K562 (cell line): ENCODE results near the gene FKBP9. TPM values are rescaled to one million over a fixed set of nuclear protein-coding genes. Genes with fewer than 3 reads are reported as not detected.

ENCODE experiments used
- ARID3A ChIP-seq: IDR thresholded peaks from 2 replicates; pipeline ENCODE4 v1.6.1; 2012; ENCODE audit warnings: low read depth, low read length, improper control_type of control experiment, borderline replicate concordance
- ATF7 ChIP-seq: fragments of 450-650 bp; IDR thresholded peaks from 2 replicates; pipeline ENCODE4 v1.7.1; 2014; ENCODE audit warnings: mild to moderate bottlenecking, moderate library complexity
- CBFA2T2 ChIP-seq: fragments of 450-650 bp; conservative IDR thresholded peaks from 2 replicates; pipeline ENCODE4 v1.6.1; 2017; ENCODE audit warnings: mild to moderate bottlenecking
- CHCHD3 ChIP-seq: fragments of 250-450 bp; sonication (Bioruptor Pico); IDR thresholded peaks from 2 replicates; pipeline ENCODE4 v2.1.2; 2022; ENCODE audit warnings: mild to moderate bottlenecking
- FOXJ2 ChIP-seq: fragments of 200-800 bp; sonication (Bioruptor generic); IDR thresholded peaks from 2 replicates; pipeline ENCODE4 v1.6.1; 2016; ENCODE audit warnings: missing genetic modification characterization, missing compliant biosample characterization
- GABPB2 ChIP-seq: fragments of 250-450 bp; sonication (Bioruptor Pico); conservative IDR thresholded peaks from 2 replicates; pipeline ENCODE4 v1.5.1; 2021; ENCODE audit warnings: mild to moderate bottlenecking
- GATA2 ChIP-seq: sonication (generic); formaldehyde crosslinking; IDR thresholded peaks from 2 replicates; pipeline ENCODE4 v1.4.0; 2020; ENCODE audit warnings: mild to moderate bottlenecking, missing genetic modification reagents
- HBP1 ChIP-seq: fragments of 450-650 bp; formaldehyde crosslinking; IDR thresholded peaks from 2 replicates; pipeline ENCODE4 v1.4.0; 2022; ENCODE audit warnings: missing genetic modification characterization
- HMGN3 ChIP-seq: IDR thresholded peaks from 2 replicates; pipeline ENCODE4 v1.6.1; 2011; ENCODE audit warnings: borderline replicate concordance, low read depth, mild to moderate bottlenecking, mixed read lengths, low read length; ENCODE audit not compliant: insufficient read length; ENCODE audit errors: extremely low read depth
- HNRNPL ChIP-seq: fragments of 200-400 bp; formaldehyde crosslinking; IDR thresholded peaks from 2 replicates; pipeline ENCODE4 v1.6.1; 2017; ENCODE audit warnings: low read depth, mild to moderate bottlenecking, low read length
- KHSRP ChIP-seq: fragments of 450-650 bp; IDR thresholded peaks from 2 replicates; pipeline ENCODE4 v1.6.1; 2017
- MYC ChIP-seq, 2 experiments: fragments of 250-450 bp in 1 of 2; sonication (Bioruptor Pico) in 1 of 2; IDR thresholded peaks; 2 replicates each; pipeline versions ENCODE4 v1.5.1 to v1.6.1; 2012 to 2021; ENCODE audit warnings: low read depth in 2 of 2, borderline replicate concordance in 1 of 2, improper control_type of control experiment in 1 of 2, low read length in 1 of 2, mild to moderate bottlenecking in 1 of 2, moderate library complexity in 1 of 2
- TAF7 ChIP-seq: fragments of 450-650 bp; IDR thresholded peaks from 2 replicates; pipeline ENCODE4 v1.6.1; 2016; ENCODE audit warnings: missing genetic modification characterization, missing compliant biosample characterization
- TFAM ChIP-seq: fragments of 250-450 bp; sonication (Bioruptor Pico); conservative IDR thresholded peaks from 2 replicates; pipeline ENCODE4 v1.5.0; 2021; ENCODE audit warnings: mild to moderate bottlenecking, moderate library complexity
- UBTF ChIP-seq, 2 experiments: IDR thresholded peaks; 2 replicates each; pipeline ENCODE4 v1.6.1; 2012; ENCODE audit warnings: improper control_type of control experiment in 2 of 2, low read depth in 2 of 2, low read length in 2 of 2, borderline replicate concordance in 1 of 2
- ZBTB26 ChIP-seq: fragments of 450-650 bp; formaldehyde crosslinking; IDR thresholded peaks from 2 replicates; pipeline ENCODE4 v1.4.0; 2022; ENCODE audit warnings: missing genetic modification characterization
- ZNF699 ChIP-seq: fragments of 250-450 bp; sonication (Bioruptor Pico); IDR thresholded peaks from 2 replicates; pipeline ENCODE4 v1.8.0; 2021; ENCODE audit warnings: mild to moderate bottlenecking, moderate library complexity; ENCODE audit not compliant: insufficient replicate concordance
- ZNF76 ChIP-seq: fragments of 250-450 bp; sonication (Bioruptor Pico); IDR thresholded peaks from 2 replicates; pipeline ENCODE4 v1.4.0; 2020; ENCODE audit warnings: mild to moderate bottlenecking, moderate library complexity, borderline replicate concordance
- polyA plus RNA-seq, 8 experiments: library from polyadenylated mRNA; depleted of rRNA in 4 of 8; stranded (reverse) in 5 of 8; unstranded in 3 of 8; fragments of >200 nt; fragmentation: Nextera tagmentation in 2 of 8; fragmentation: Illumina TruSeq in 1 of 8; extraction: Ambion mirVana in 2 of 8; extraction: Trizol in 1 of 8; gene quantifications; 2 replicates each; pipeline versions ENCODE4 v1.2.1 to v1.2.3, GENCODE V29; 2011 to 2014; ENCODE audit warnings: inconsistent platforms in 1 of 8, missing spikeins in 1 of 8
- total RNA-seq, 7 experiments: library from RNA; depleted of rRNA in 6 of 7; stranded (reverse); fragments of >200 nt in 6 of 7; fragmentation: Illumina TruSeq in 2 of 7; extraction: Trizol in 2 of 7; gene quantifications; 2 replicates each; pipeline versions ENCODE4 v1.2.1 to v1.2.3, GENCODE V29; 2011 to 2021; ENCODE audit warnings: low replicate concordance in 1 of 7

FKBP9 gene
- total and polyA plus RNA-seq, 9 of the 15 experiments (the other 6 are each of a cell fraction or from before 2014, with no cell fraction given): 5.9 to 23.7 (median 15.8) TPM

GRCh38 chr7:32941681-32942414, 15.4 kb upstream of the FKBP9 start (continued):
- TF ChIP-seq FOXJ2 (no peak), KHSRP (no peak), ARID3A (no peak), GATA2 (no peak), HMGN3 (no peak), CBFA2T2 (0 out of 2 replicates have a peak, but pooled peaks have one; percentile 27), ZNF699 (no peak), ZBTB26 (CRISPR knock-in tag) (no peak), CHCHD3 (CRISPR knock-in tag) (no peak), HNRNPL (no peak), TAF7 (tag) (0 out of 2 replicates have a peak, but pooled peaks have one; percentile 15), ATF7 (no peak), TFAM (no peak), HBP1 (CRISPR knock-in tag) (no peak), GABPB2 (CRISPR knock-in tag) (no peak), MYC (IDR thresholded peaks at IDR 0.05; ENCODE audit: low read depth, low read length) (0 out of 2 replicates have a peak, but pooled peaks have one; percentile 16), MYC (CRISPR knock-in tag; IDR thresholded peaks at IDR 0.05; ENCODE audit: borderline replicate concordance, low read depth) (no peak), ZNF76 (CRISPR knock-in tag) (no peak), UBTF (IDR thresholded peaks at IDR 0.05; ENCODE audit: borderline replicate concordance in 1 of 2, low read depth in 2 of 2, low read length in 2 of 2) (no peak; a peak in 1 of 4 replicates)
